Neural progenitor cell (in vitro differentiated cells): Measurements from ENCODE around the gene PCCA.

Experiments used
- CTCF ChIP-seq: fragments of 200-600 bp; sonication (generic); IDR thresholded peaks from 2 replicates; pipeline ENCODE4 v1.5.1; 2017; ENCODE audit warnings: antibody characterized with exemption, mild to moderate bottlenecking
- EZH2 ChIP-seq: fragments of 200-600 bp; sonication (generic); IDR thresholded peaks from 2 replicates; pipeline ENCODE4 v1.6.1; 2017; ENCODE audit warnings: antibody characterized with exemption, mild to moderate bottlenecking, moderate library complexity

GRCh38 chr13:100508455-100508854, 419.6 kb downstream of the PCCA start:
- TF ChIP-seq CTCF (no peak), EZH2 (no peak)
